Activated T-helper 1 cell treated with anti-CD3 and anti-CD28 coated beads, Interleukin-12 subunit alpha, Interleukin-12 subunit beta, Interleukin-2, Interleukin-4 antibody, amounts not matched to agents 30 ng/mL and 10 ng/mL and 1 ng/mL, durations not matched to agents 14 hours and 24 hours and 36 hours (primary cell): Measurements from ENCODE around the gene CCDC124. TPM values are rescaled to one million over a fixed set of nuclear protein-coding genes. Genes with fewer than 3 reads are reported as not detected.
A peak's percentile ranks its signal among the peaks of the same experiment; 100 is the strongest.

ENCODE experiments used
- DNase-seq: peaks from one replicate; pipeline ENCODE4 v3.0.0; 2021; ENCODE audit warnings: low spot score
- H3K27ac Mint-ChIP-seq: one replicate; pipeline ENCODE4 v1.8.0; 2021; ENCODE audit warnings: mild to moderate bottlenecking, mixed read lengths
- H3K27me3 Mint-ChIP-seq: one replicate; pipeline ENCODE4 v1.8.0; 2022; ENCODE audit warnings: mild to moderate bottlenecking, moderate library complexity, mixed read lengths; ENCODE audit not compliant: insufficient read depth
- H3K36me3 Mint-ChIP-seq: one replicate; pipeline ENCODE4 v1.8.0; 2021; ENCODE audit warnings: low read depth, mixed read lengths
- H3K4me1 Mint-ChIP-seq: one replicate; pipeline ENCODE4 v1.8.0; 2021; ENCODE audit warnings: low read depth, mixed read lengths
- H3K4me3 Mint-ChIP-seq: one replicate; pipeline ENCODE4 v1.8.0; 2021; ENCODE audit warnings: mild to moderate bottlenecking, moderate library complexity, mixed read lengths
- H3K9me3 Mint-ChIP-seq: one replicate; pipeline ENCODE4 v1.8.0; 2021; ENCODE audit warnings: mixed read lengths
- intact Hi-C: fragments of 100-400 bp; cut with micrococcal nuclease; formaldehyde crosslinking; loops from one replicate; pipeline ENCODE4 v1.15.1; 2024
- total RNA-seq: library from RNA; stranded (reverse); gene quantifications from 2 replicates; pipeline ENCODE4 v1.2.3, GENCODE V29; 2022

CCDC124 gene
- total RNA-seq, 1 donor from 2014 or later, result 128 TPM

DNA sequence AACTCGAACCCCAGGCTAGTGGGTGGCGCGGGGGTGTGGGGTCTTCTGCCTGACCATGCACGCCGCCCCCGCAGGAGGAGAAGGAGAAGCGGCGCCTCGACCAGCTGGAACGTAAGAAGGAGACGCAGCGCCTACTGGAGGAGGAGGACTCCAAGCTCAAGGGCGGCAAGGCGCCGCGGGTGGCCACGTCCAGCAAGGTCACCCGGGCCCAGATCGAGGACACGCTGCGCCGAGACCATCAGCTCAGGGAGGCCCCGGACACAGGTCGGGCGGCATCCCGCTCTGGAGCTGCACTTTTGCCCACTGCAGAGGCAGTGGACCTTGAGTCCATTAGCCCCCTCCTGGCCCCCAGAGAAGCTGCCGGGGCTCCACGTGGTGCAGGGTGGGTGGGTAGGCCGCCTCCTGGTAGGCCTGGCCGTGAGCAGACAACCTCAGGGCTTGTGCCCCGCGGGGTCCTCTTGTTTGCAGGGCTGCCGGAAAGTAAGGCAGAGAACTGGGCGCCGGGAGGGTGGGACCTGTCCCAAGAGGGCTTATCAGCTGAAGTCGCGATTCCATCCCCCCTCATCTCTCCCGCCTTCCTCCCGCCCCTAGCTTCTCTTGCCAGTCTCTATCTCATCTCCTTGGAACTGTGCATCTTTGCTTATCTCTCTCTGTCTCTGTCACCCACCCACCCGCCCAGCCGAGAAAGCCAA lies 9.9 kb downstream of the CCDC124 start:
- Mint-ChIP-seq H3K4me1 (peaks cover 19% of the 10 kb centered on the region), H3K27me3 (peaks cover 2% of the 10 kb centered on the region), H3K27ac (no peak overlapping the region), H3K36me3 (peaks cover 7% of the 10 kb centered on the region), H3K9me3 (no peaks in the 10 kb centered on the region), H3K4me3 (no peak overlapping the region)
- no peak for DNase-seq
- intact Hi-C loops, result loop anchor here (10.0 kb wide), 1 partner anchor 212 kb away; the partner anchor contains the start of gene PIK3R2

DNA sequence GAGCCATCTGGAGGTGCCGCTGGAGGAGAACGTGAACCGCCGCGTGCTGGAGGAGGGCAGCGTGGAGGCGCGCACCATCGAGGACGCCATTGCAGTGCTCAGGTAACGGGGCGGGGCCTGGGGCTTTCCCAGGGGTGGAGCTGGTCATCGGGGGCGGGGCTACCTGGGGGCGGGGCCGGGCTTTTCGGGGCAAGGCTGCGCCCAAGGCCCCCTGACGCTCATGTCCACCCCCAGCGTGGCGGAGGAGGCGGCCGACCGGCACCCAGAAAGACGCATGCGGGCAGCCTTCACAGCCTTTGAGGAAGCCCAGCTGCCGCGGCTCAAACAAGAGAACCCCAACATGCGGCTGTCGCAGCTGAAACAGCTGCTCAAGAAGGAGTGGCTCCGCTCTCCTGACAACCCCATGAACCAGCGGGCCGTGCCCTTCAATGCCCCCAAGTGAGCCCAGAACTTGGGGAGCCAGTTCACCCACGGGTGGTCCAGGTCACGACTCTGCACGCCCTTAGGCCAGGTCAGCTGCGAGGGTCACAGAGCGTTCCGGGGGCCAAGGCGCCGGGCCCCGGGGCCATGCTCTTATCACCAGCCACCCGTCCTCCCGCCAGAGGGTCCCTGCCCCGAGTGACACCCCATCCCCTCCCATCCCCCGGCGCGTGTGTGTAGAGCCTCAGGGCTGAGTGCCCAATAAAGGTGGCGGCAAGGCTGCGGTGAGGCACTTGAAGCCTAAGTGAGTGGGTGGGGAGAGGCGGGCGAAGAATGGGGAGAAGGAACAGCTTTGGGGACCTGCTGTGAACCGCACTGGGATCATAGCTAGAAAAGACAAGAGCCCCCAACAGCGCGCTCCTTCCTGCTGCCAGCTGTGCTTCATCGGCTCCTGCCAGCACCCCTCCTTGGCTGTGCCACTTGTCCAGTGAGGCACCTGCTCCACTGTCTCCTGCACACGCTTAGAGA lies 10.7 kb downstream of the CCDC124 start:
- Mint-ChIP-seq H3K9me3 (no peaks in the 10 kb centered on the region), H3K36me3 (peaks cover 7% of the 10 kb centered on the region), H3K27me3 (peaks cover 2% of the 10 kb centered on the region), H3K4me1 (peaks cover 21% of the 10 kb centered on the region), H3K27ac (no peak overlapping the region), H3K4me3 (no peak overlapping the region)
- DNase-seq, result no peak
- intact Hi-C loops, result loop anchor here (10.0 kb wide), 1 partner anchor 211 kb away; the partner anchor contains the start of gene PIK3R2

GRCh38 chr19:17944301-17944700 lies 11.5 kb downstream of the CCDC124 start:
- Mint-ChIP-seq H3K36me3 (peaks cover 6% of the 10 kb centered on the region), H3K9me3 (no peaks in the 10 kb centered on the region), H3K4me3 (no peak overlapping the region), H3K27ac (no peak overlapping the region), H3K4me1 (peaks cover 28% of the 10 kb centered on the region), H3K27me3 (peaks cover 9% of the 10 kb centered on the region)
- intact Hi-C loops, result loop anchor here (10.0 kb wide), 1 partner anchor 210 kb away; the partner anchor contains the start of gene PIK3R2
- no peak for DNase-seq

GRCh38 chr19:17946965-17947784 lies 14.4 kb downstream of the CCDC124 start:
- no peaks in the 10 kb centered on the region for H3K9me3 Mint-ChIP-seq
- peak overlapping the region; percentile 87 for H3K27ac Mint-ChIP-seq
- no peak for DNase-seq
- intact Hi-C loops, result loop anchor here (1.0 to 10.0 kb wide), 4 partner anchors 9 to 208 kb away; partner anchors contain the start of genes CCDC124 and PIK3R2
- peak overlapping the region; percentile 84 for H3K4me3 Mint-ChIP-seq
- peaks cover 31% of the 10 kb centered on the region for H3K27me3 Mint-ChIP-seq
- peaks cover 43% of the 10 kb centered on the region for H3K4me1 Mint-ChIP-seq
- peaks cover 4% of the 10 kb centered on the region for H3K36me3 Mint-ChIP-seq

GRCh38 chr19:17947815-17948513 lies 15.1 kb downstream of the CCDC124 start:
- peaks cover 43% of the 10 kb centered on the region for H3K4me1 Mint-ChIP-seq
- peak overlapping the region; percentile 72 for H3K27ac Mint-ChIP-seq
- H3K36me3 Mint-ChIP-seq, result peaks cover 4% of the 10 kb centered on the region

DNA sequence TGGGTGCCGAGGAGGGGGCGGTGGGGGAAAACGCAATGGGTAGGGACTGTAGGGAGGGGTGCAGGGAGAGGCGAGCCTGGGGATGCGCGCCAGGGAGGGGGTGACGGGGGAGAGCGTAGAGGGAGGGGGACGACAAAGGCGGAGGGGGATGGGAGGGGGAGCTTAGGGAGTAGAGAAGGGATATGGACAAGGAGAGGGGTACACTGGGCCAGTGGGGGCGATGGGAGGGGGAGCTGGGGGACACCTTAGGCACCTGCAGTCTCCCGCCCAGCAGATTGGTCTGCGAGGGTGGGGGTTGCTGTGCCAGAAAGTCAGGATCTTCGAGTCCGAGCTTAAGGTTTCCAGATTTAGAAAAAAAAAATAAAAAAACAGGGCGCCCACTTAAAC lies 15.7 kb downstream of the CCDC124 start:
- peak overlapping the region; percentile 69 for H3K4me3 Mint-ChIP-seq
- H3K27me3 Mint-ChIP-seq, result peaks cover 43% of the 10 kb centered on the region
- intact Hi-C loops, result loop anchor here (10.0 kb wide), 1 partner anchor 206 kb away; the partner anchor contains the start of gene PIK3R2
- H3K27ac Mint-ChIP-seq, result peak overlapping the region; percentile 72
- H3K4me1 Mint-ChIP-seq, result peaks cover 43% of the 10 kb centered on the region
- peaks cover 4% of the 10 kb centered on the region for H3K36me3 Mint-ChIP-seq
- no peaks in the 10 kb centered on the region for H3K9me3 Mint-ChIP-seq
- no peak for DNase-seq

More at GRCh38 chr19:17947815-17948513, 15.1 kb downstream of the CCDC124 start:
- peak overlapping the region; percentile 69 for H3K4me3 Mint-ChIP-seq
- DNase-seq, result peak; percentile 96
- H3K9me3 Mint-ChIP-seq, result no peaks in the 10 kb centered on the region
- H3K27me3 Mint-ChIP-seq, result peaks cover 38% of the 10 kb centered on the region
- intact Hi-C loops, result loop anchor here (1.0 to 10.0 kb wide), 3 partner anchors 10 to 207 kb away; partner anchors contain the start of genes CCDC124 and PIK3R2

GRCh38 chr19:17948931-17949930 lies 16.4 kb downstream of the CCDC124 start:
- H3K36me3 Mint-ChIP-seq, result peaks cover 2% of the 10 kb centered on the region
- H3K4me1 Mint-ChIP-seq, result peaks cover 43% of the 10 kb centered on the region
- no peaks in the 10 kb centered on the region for H3K9me3 Mint-ChIP-seq
- peaks cover 50% of the 10 kb centered on the region for H3K27me3 Mint-ChIP-seq
- H3K27ac Mint-ChIP-seq, result peak overlapping the region; percentile 75
- peak overlapping the region; percentile 69 for H3K4me3 Mint-ChIP-seq
- intact Hi-C loops, result loop anchor here (10.0 kb wide), 1 partner anchor 206 kb away; the partner anchor contains the start of gene PIK3R2
- no peak for DNase-seq

GRCh38 chr19:17949956-17950309 lies 17.1 kb downstream of the CCDC124 start:
- H3K27ac Mint-ChIP-seq, result peak overlapping the region; percentile 26
- H3K27me3 Mint-ChIP-seq, result peaks cover 55% of the 10 kb centered on the region

DNA sequence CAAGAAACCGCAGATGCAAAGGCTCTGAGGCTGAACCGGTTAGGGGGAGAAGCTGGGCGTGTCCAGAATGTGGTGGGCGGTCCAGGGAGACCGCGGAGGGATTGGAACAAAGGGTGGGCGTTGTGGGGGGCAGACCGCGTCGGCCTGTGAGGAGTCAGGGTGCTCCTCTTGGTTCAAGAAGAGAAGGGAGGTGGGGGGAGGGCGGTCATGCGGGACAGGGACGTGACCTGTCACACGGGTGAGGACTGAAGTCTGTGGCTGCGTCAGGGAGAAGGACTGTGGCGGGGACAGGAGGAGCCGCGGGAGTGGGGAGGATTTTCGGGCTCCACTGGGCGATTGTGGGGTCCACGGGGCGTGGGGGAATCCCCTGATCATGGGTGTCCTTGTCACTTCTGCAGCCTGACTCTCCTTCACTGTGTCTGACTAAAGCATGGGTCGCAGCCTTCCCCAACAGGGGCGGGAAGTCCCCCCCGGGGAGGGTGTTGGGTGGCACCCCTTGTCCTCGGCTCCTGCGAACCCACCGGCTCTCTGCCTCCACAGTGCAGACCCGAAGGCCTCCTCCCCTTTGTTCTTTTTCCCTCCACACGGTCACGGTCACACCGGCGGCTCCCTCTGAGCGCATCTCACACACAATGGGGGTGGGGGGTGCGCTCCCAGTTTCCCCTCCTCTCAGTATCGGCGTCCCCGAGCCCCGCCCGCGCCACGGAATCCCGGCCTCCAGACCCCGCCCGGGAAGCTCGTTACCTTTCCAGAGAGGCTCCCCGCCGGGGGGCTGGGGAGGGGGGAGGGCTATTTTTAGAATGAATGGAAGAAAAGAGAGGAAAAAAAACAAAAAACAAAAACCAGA lies 17.7 kb downstream of the CCDC124 start:
- no peak for DNase-seq
- Mint-ChIP-seq H3K4me3 (peak overlapping the region; percentile 69), H3K9me3 (no peaks in the 10 kb centered on the region), H3K36me3 (no peaks in the 10 kb centered on the region), H3K27ac (peak overlapping the region; percentile 26), H3K4me1 (peaks cover 43% of the 10 kb centered on the region), H3K27me3 (peaks cover 56% of the 10 kb centered on the region)
- intact Hi-C loops, result loop anchor here (1.0 to 2.0 kb wide), 2 partner anchors 16 to 108 kb away; partner anchors contain the start of gene KCNN1

More at GRCh38 chr19:17949956-17950309, 17.1 kb downstream of the CCDC124 start:
- no peak for DNase-seq
- Mint-ChIP-seq H3K9me3 (no peaks in the 10 kb centered on the region), H3K4me1 (peaks cover 43% of the 10 kb centered on the region), H3K4me3 (peak overlapping the region; percentile 69), H3K36me3 (no peaks in the 10 kb centered on the region)
- intact Hi-C loops, result loop anchor here (1.0 to 10.0 kb wide), 3 partner anchors 17 to 205 kb away; partner anchors contain the start of genes KCNN1 and PIK3R2
